Lower lobe of right lung (tissue), 2 donors: Measurements from ENCODE around the gene PKHD1. TPM values are rescaled to one million over a fixed set of nuclear protein-coding genes. Genes with fewer than 3 reads are reported as not detected.

Experiments used
- ATAC-seq, 2 donors: fragments of 200-7000 bp; cut with Tn5 transposase; one replicate each; pipeline ENCODE4 v1.9.1; 2020 to 2022; ENCODE audit warnings: mild to moderate bottlenecking in 2 of 2, moderate library complexity in 2 of 2
- DNase-seq: peaks from one replicate; pipeline ENCODE4 v3.0.0-alpha.2; 2020
- H3K27ac ChIP-seq: fragments of 200-600 bp; one replicate; pipeline ENCODE4 v1.8.0; 2022
- H3K27me3 ChIP-seq: fragments of 200-600 bp; one replicate; pipeline ENCODE4 v1.8.0; 2022; ENCODE audit warnings: low read depth
- H3K36me3 ChIP-seq: fragments of 200-600 bp; one replicate; pipeline ENCODE4 v1.8.0; 2022; ENCODE audit warnings: mild to moderate bottlenecking
- H3K4me1 ChIP-seq: fragments of 200-600 bp; one replicate; pipeline ENCODE4 v1.8.0; 2022
- H3K4me3 ChIP-seq: fragments of 200-600 bp; one replicate; pipeline ENCODE4 v1.8.0; 2022; ENCODE audit warnings: mild to moderate bottlenecking
- H3K9me3 ChIP-seq: fragments of 200-600 bp; one replicate; pipeline ENCODE4 v1.8.0; 2022
- CTCF ChIP-seq: fragments of 200-600 bp; IDR thresholded peaks from one replicate; pipeline ENCODE4 v1.8.0; 2022; ENCODE audit warnings: antibody characterized with exemption, mild to moderate bottlenecking
- intact Hi-C: fragments of 100-400 bp; cut with DNase I; formaldehyde crosslinking; loops from one replicate; pipeline ENCODE4 v1.11.0; 2022
- total RNA-seq: library from RNA; stranded (reverse); fragmentation: NEBNext Ultra II Directional; extraction: Animal tissue kit (Norgen Biotek cat#: 25700); gene quantifications from one replicate; pipeline ENCODE4 v1.2.1, GENCODE V29; 2021
- donor health status: DM: no; HTN: yes; CAD: no; lungs with severe emphysema.

Gene PKHD1
- total RNA-seq, 1 donor from 2014 or later: 0.09 TPM

- no peak overlapping the region for H3K4me3 ChIP-seq
- DNase-seq (no peak), ATAC-seq (no peak)
- H3K9me3 ChIP-seq: no peaks in the 10 kb centered on the region
- H3K36me3 ChIP-seq: no peaks in the 10 kb centered on the region
- no peak for TF ChIP-seq CTCF
- H3K27ac ChIP-seq: no peak overlapping the region
- no peaks in the 10 kb centered on the region for H3K4me1 ChIP-seq
- intact Hi-C loops: no loop called here
- H3K27me3 ChIP-seq: no peaks in the 10 kb centered on the region
These were observed 447.4 kb downstream of the PKHD1 start for GRCh38 chr6:51640021-51640420.

- intact Hi-C loops: no loop called here
- no peaks in the 10 kb centered on the region for H3K4me1 ChIP-seq
- H3K4me3 ChIP-seq: no peak overlapping the region
- no peak for TF ChIP-seq CTCF
- ATAC-seq (no peak), DNase-seq (no peak)
- no peak overlapping the region for H3K27ac ChIP-seq
- no peaks in the 10 kb centered on the region for H3K9me3 ChIP-seq
- no peaks in the 10 kb centered on the region for H3K27me3 ChIP-seq
- H3K36me3 ChIP-seq: no peaks in the 10 kb centered on the region
These were observed 454.0 kb downstream of the PKHD1 start for GRCh38 chr6:51633424-51633823.

- no peaks in the 10 kb centered on the region for H3K4me1 ChIP-seq
These were observed 457.4 kb downstream of the PKHD1 start for GRCh38 chr6:51630011-51630410.

GRCh38 chr6:51626391-51626790 lies 461.0 kb downstream of the PKHD1 start:
- ATAC-seq: no peak
- no peaks in the 10 kb centered on the region for H3K36me3 ChIP-seq
- H3K27me3 ChIP-seq: no peaks in the 10 kb centered on the region
- intact Hi-C loops: no loop called here
- no peaks in the 10 kb centered on the region for H3K9me3 ChIP-seq
- H3K4me1 ChIP-seq: no peaks in the 10 kb centered on the region
- TF ChIP-seq CTCF: no peak
- no peak overlapping the region for H3K4me3 ChIP-seq
- no peak for DNase-seq
- no peak overlapping the region for H3K27ac ChIP-seq

More at GRCh38 chr6:51630011-51630410, 457.4 kb downstream of the PKHD1 start:
- intact Hi-C loops: no loop called here
- no peaks in the 10 kb centered on the region for H3K36me3 ChIP-seq
- no peaks in the 10 kb centered on the region for H3K9me3 ChIP-seq
- ATAC-seq: no peak
- no peak for TF ChIP-seq CTCF
- no peaks in the 10 kb centered on the region for H3K27me3 ChIP-seq
- H3K4me3 ChIP-seq: no peak overlapping the region
- no peak overlapping the region for H3K27ac ChIP-seq
- DNase-seq: no peak

- intact Hi-C loops: no loop called here
- Histone ChIP-seq H3K36me3 (no peaks in the 10 kb centered on the region), H3K4me3 (no peak overlapping the region), H3K9me3 (no peaks in the 10 kb centered on the region), H3K4me1 (no peaks in the 10 kb centered on the region), H3K27me3 (no peaks in the 10 kb centered on the region), H3K27ac (no peak overlapping the region)
- no peak for TF ChIP-seq CTCF
- ATAC-seq (no peak), DNase-seq (no peak)
These were observed 461.8 kb downstream of the PKHD1 start for GRCh38 chr6:51625566-51625965.

- ATAC-seq: no peak
- Histone ChIP-seq H3K4me1 (no peaks in the 10 kb centered on the region), H3K27ac (no peak overlapping the region), H3K4me3 (no peak overlapping the region), H3K36me3 (no peaks in the 10 kb centered on the region), H3K27me3 (no peaks in the 10 kb centered on the region), H3K9me3 (no peaks in the 10 kb centered on the region)
- intact Hi-C loops: no loop called here
- no peak for TF ChIP-seq CTCF
- DNase-seq: no peak
These were observed 466.4 kb downstream of the PKHD1 start for GRCh38 chr6:51620971-51621370.
